IPS-11a (cell line): ENCODE measurements around the gene EEPD1.
"Not testable (repeated sequence)": the region's sequence is repeated elsewhere in the genome, so short reads cannot be mapped to it uniquely, and the experiment has no call there.

Source experiments
- H3K4me3 ChIP-seq: one replicate; pipeline ENCODE4 v1.5.1; 2013; ENCODE audit warnings: low read depth, low read length, control low read depth

The EEPD1 gene

GRCh38 chr7:36313607-36314006 lies 160.6 kb downstream of the EEPD1 start:
- no peak overlapping the region for H3K4me3 ChIP-seq

- H3K4me3 ChIP-seq = no peak overlapping the region
These were observed 161.4 kb downstream of the EEPD1 start for GRCh38 chr7:36314491-36314890.

- no peak overlapping the region for H3K4me3 ChIP-seq
These were observed 162.4 kb downstream of the EEPD1 start for GRCh38 chr7:36315309-36315944.

- no peak overlapping the region for H3K4me3 ChIP-seq
These were observed 163.3 kb downstream of the EEPD1 start for GRCh38 chr7:36316319-36316718.

- no peak overlapping the region for H3K4me3 ChIP-seq
These were observed 164.2 kb downstream of the EEPD1 start for GRCh38 chr7:36317276-36317675.

GRCh38 chr7:36318116-36318515 lies 165.1 kb downstream of the EEPD1 start:
- H3K4me3 ChIP-seq = no peak overlapping the region

GRCh38 chr7:36321284-36321683 lies 168.2 kb downstream of the EEPD1 start:
- H3K4me3 ChIP-seq = not testable (repeated sequence)

GRCh38 chr7:36336390-36336789 lies 183.3 kb downstream of the EEPD1 start:
- no peak overlapping the region for H3K4me3 ChIP-seq

- H3K4me3 ChIP-seq = no peak overlapping the region
These were observed 185.2 kb downstream of the EEPD1 start for GRCh38 chr7:36338256-36338655.

- no peak overlapping the region for H3K4me3 ChIP-seq
These were observed 190.5 kb downstream of the EEPD1 start for GRCh38 chr7:36343548-36343947.

GRCh38 chr7:36344622-36345021 lies 191.6 kb downstream of the EEPD1 start:
- no peak overlapping the region for H3K4me3 ChIP-seq

- H3K4me3 ChIP-seq = no peak overlapping the region
These were observed 193.3 kb downstream of the EEPD1 start for GRCh38 chr7:36346260-36346831.

- H3K4me3 ChIP-seq = no peak overlapping the region
These were observed 195.2 kb downstream of the EEPD1 start for GRCh38 chr7:36348256-36348655.

GRCh38 chr7:36348771-36349170 lies 195.7 kb downstream of the EEPD1 start:
- no peak overlapping the region for H3K4me3 ChIP-seq

GRCh38 chr7:36349626-36350025 lies 196.6 kb downstream of the EEPD1 start:
- no peak overlapping the region for H3K4me3 ChIP-seq
